Effector memory CD4-positive, alpha-beta T cell (primary cell): ENCODE measurements around the gene VEZT.

Source experiments
- DNase-seq, 3 donors: peaks; one replicate each; pipeline ENCODE4 v3.0.0-alpha.2; 2020
- H3K27ac ChIP-seq: 2 replicates; pipeline ENCODE4 v1.7.0; 2013; ENCODE audit warnings: mild to moderate bottlenecking, low read length, moderate library complexity; ENCODE audit not compliant: insufficient read depth, poor library complexity, severe bottlenecking
- H3K27me3 ChIP-seq: replicated peaks from 2 replicates; pipeline ENCODE4 v1.7.0; 2013; ENCODE audit warnings: mild to moderate bottlenecking, low read length; ENCODE audit not compliant: insufficient read depth, control insufficient read depth, poor library complexity, severe bottlenecking
- H3K36me3 ChIP-seq: 2 replicates; pipeline ENCODE4 v1.7.0; 2013; ENCODE audit warnings: mild to moderate bottlenecking, low read length, moderate library complexity; ENCODE audit not compliant: control insufficient read depth, insufficient read depth
- H3K4me1 ChIP-seq: 2 replicates; pipeline ENCODE4 v1.7.0; 2013; ENCODE audit warnings: low read length, mild to moderate bottlenecking; ENCODE audit not compliant: control insufficient read depth, insufficient read depth, poor library complexity, severe bottlenecking
- H3K4me3 ChIP-seq: 2 replicates; pipeline ENCODE4 v1.7.0; 2013; ENCODE audit warnings: low read length, low read depth, mild to moderate bottlenecking; ENCODE audit not compliant: insufficient read depth, poor library complexity, severe bottlenecking
- H3K9me3 ChIP-seq: 2 replicates; pipeline ENCODE4 v1.7.0; 2013; ENCODE audit warnings: mild to moderate bottlenecking, low read length, moderate library complexity; ENCODE audit not compliant: control insufficient read depth

VEZT gene

GRCh38 chr12:95269892-95270291 is 52.3 kb downstream of the VEZT start:
- H3K27me3 ChIP-seq: no peaks in the 10 kb centered on the region
- H3K36me3 ChIP-seq: peaks cover 22% of the 10 kb centered on the region
- H3K4me3 ChIP-seq: no peak overlapping the region
- DNase-seq: no peak
- H3K9me3 ChIP-seq: no peaks in the 10 kb centered on the region
- H3K4me1 ChIP-seq: no peaks in the 10 kb centered on the region
- no peak overlapping the region for H3K27ac ChIP-seq

- no peaks in the 10 kb centered on the region for H3K27me3 ChIP-seq
- H3K27ac ChIP-seq: no peak overlapping the region
- no peaks in the 10 kb centered on the region for H3K9me3 ChIP-seq
- peaks cover 19% of the 10 kb centered on the region for H3K36me3 ChIP-seq
- DNase-seq: no peak
- H3K4me3 ChIP-seq: no peak overlapping the region
- no peaks in the 10 kb centered on the region for H3K4me1 ChIP-seq
Observed at GRCh38 chr12:95271465-95271864, 53.9 kb downstream of the VEZT start.

- H3K36me3 ChIP-seq: peaks cover 12% of the 10 kb centered on the region
- H3K27ac ChIP-seq: no peak overlapping the region
- no peak for DNase-seq
- H3K27me3 ChIP-seq: no peaks in the 10 kb centered on the region
- no peak overlapping the region for H3K4me3 ChIP-seq
- H3K9me3 ChIP-seq: no peaks in the 10 kb centered on the region
- H3K4me1 ChIP-seq: no peaks in the 10 kb centered on the region
Observed at GRCh38 chr12:95277139-95277538, 59.5 kb downstream of the VEZT start.

- peaks cover 26% of the 10 kb centered on the region for H3K36me3 ChIP-seq
- H3K27me3 ChIP-seq: no peaks in the 10 kb centered on the region
- DNase-seq: no peak
- no peak overlapping the region for H3K4me3 ChIP-seq
- no peaks in the 10 kb centered on the region for H3K4me1 ChIP-seq
- H3K27ac ChIP-seq: no peak overlapping the region
- H3K9me3 ChIP-seq: no peaks in the 10 kb centered on the region
Observed at GRCh38 chr12:95279856-95280255, 62.2 kb downstream of the VEZT start.

GRCh38 chr12:95282266-95282665 is 64.7 kb downstream of the VEZT start:
- peaks cover 29% of the 10 kb centered on the region for H3K36me3 ChIP-seq
- no peak overlapping the region for H3K27ac ChIP-seq
- no peaks in the 10 kb centered on the region for H3K9me3 ChIP-seq
- H3K4me1 ChIP-seq: no peaks in the 10 kb centered on the region
- no peak overlapping the region for H3K4me3 ChIP-seq
- no peaks in the 10 kb centered on the region for H3K27me3 ChIP-seq
- no peak for DNase-seq

- Histone ChIP-seq H3K36me3 (peaks cover 32% of the 10 kb centered on the region), H3K27ac (no peak overlapping the region), H3K4me3 (no peak overlapping the region), H3K9me3 (no peaks in the 10 kb centered on the region), H3K4me1 (no peaks in the 10 kb centered on the region), H3K27me3 (no peaks in the 10 kb centered on the region)
- DNase-seq: no peak
Observed at GRCh38 chr12:95283371-95283770, 65.8 kb downstream of the VEZT start.

GRCh38 chr12:95286713-95287112 is 69.1 kb downstream of the VEZT start:
- no peak overlapping the region for H3K27ac ChIP-seq
- DNase-seq: no peak
- H3K36me3 ChIP-seq: peaks cover 32% of the 10 kb centered on the region

GRCh38 chr12:95291501-95291900 is 73.9 kb downstream of the VEZT start:
- H3K36me3 ChIP-seq: peaks cover 20% of the 10 kb centered on the region
- no peaks in the 10 kb centered on the region for H3K27me3 ChIP-seq
- H3K4me1 ChIP-seq: no peaks in the 10 kb centered on the region
- no peak for DNase-seq
- no peak overlapping the region for H3K27ac ChIP-seq
- H3K4me3 ChIP-seq: no peak overlapping the region
- no peaks in the 10 kb centered on the region for H3K9me3 ChIP-seq

More at GRCh38 chr12:95286713-95287112, 69.1 kb downstream of the VEZT start:
- no peaks in the 10 kb centered on the region for H3K4me1 ChIP-seq
- H3K9me3 ChIP-seq: no peaks in the 10 kb centered on the region
- H3K4me3 ChIP-seq: no peak overlapping the region
- H3K27me3 ChIP-seq: no peaks in the 10 kb centered on the region

- Histone ChIP-seq H3K4me1 (no peaks in the 10 kb centered on the region), H3K4me3 (no peak overlapping the region), H3K27ac (no peak overlapping the region), H3K9me3 (no peaks in the 10 kb centered on the region), H3K36me3 (peaks cover 43% of the 10 kb centered on the region), H3K27me3 (no peaks in the 10 kb centered on the region)
- DNase-seq: no peak
Observed at GRCh38 chr12:95298916-95299315, 81.3 kb downstream of the VEZT start.

GRCh38 chr12:95300286-95300685 is 82.7 kb downstream of the VEZT start:
- peaks cover 33% of the 10 kb centered on the region for H3K36me3 ChIP-seq
- no peaks in the 10 kb centered on the region for H3K27me3 ChIP-seq
- H3K4me3 ChIP-seq: no peak overlapping the region
- H3K4me1 ChIP-seq: no peaks in the 10 kb centered on the region
- H3K27ac ChIP-seq: no peak overlapping the region
- H3K9me3 ChIP-seq: no peaks in the 10 kb centered on the region
- DNase-seq: no peak

GRCh38 chr12:95303476-95303875 is 85.9 kb downstream of the VEZT start:
- Histone ChIP-seq H3K9me3 (no peaks in the 10 kb centered on the region), H3K36me3 (peaks cover 17% of the 10 kb centered on the region), H3K27ac (no peak overlapping the region), H3K4me1 (no peaks in the 10 kb centered on the region), H3K27me3 (no peaks in the 10 kb centered on the region), H3K4me3 (no peak overlapping the region)
- no peak for DNase-seq
